UCSD-AML1 (cell line): ENCODE measurements around the gene KIAA0586.
"Not testable (repeated sequence)": the region's sequence is repeated elsewhere in the genome, so short reads cannot be mapped to it uniquely, and the experiment has no call there.

Source experiments
- DNase-seq: peaks from one replicate; lab custom pipeline; 2025; ENCODE audit not compliant: unreplicated experiment; lab: John Stamatoyannopoulos, UW

The KIAA0586 gene

GRCh38 chr14:58588321-58588720, 160.8 kb downstream of the KIAA0586 start:
- DNase-seq, result not testable (repeated sequence)

GRCh38 chr14:58593977-58594376, 166.5 kb downstream of the KIAA0586 start:
- no peak for DNase-seq

- no peak for DNase-seq
Observed at GRCh38 chr14:58597041-58597440, 169.5 kb downstream of the KIAA0586 start.

GRCh38 chr14:58598028-58598803, 170.7 kb downstream of the KIAA0586 start:
- no peak for DNase-seq

- no peak for DNase-seq
Observed at GRCh38 chr14:58598804-58599525, 171.4 kb downstream of the KIAA0586 start.

GRCh38 chr14:58599707-58600106, 172.2 kb downstream of the KIAA0586 start:
- DNase-seq, result no peak
